LNCAP (cell line): ENCODE data around the gene PGLYRP4.

Experiments used
- CTCF ChIP-seq: fragments of 450-650 bp; IDR thresholded peaks from 2 replicates; pipeline ENCODE4 v1.5.1; 2017; ENCODE audit warnings: mild to moderate bottlenecking

The PGLYRP4 gene

GRCh38 chr1:153339802-153340201 is 8.8 kb downstream of the PGLYRP4 start:
- TF ChIP-seq CTCF, result no peak

GRCh38 chr1:153337980-153338853 is 10.4 kb downstream of the PGLYRP4 start:
- TF ChIP-seq CTCF, result no peak

GRCh38 chr1:153336650-153337049 is 12.0 kb downstream of the PGLYRP4 start:
- TF ChIP-seq CTCF, result no peak

- no peak for TF ChIP-seq CTCF
These were observed 14.7 kb downstream of the PGLYRP4 start for GRCh38 chr1:153333902-153334301.

- TF ChIP-seq CTCF, result no peak
These were observed 23.7 kb downstream of the PGLYRP4 start for GRCh38 chr1:153324912-153325311.

- TF ChIP-seq CTCF, result no peak
These were observed 26.1 kb downstream of the PGLYRP4 start for GRCh38 chr1:153322568-153322967.

GRCh38 chr1:153313288-153313687 is 35.4 kb downstream of the PGLYRP4 start:
- TF ChIP-seq CTCF, result no peak
